ENCODE measurements around the gene CRB2.

CRB2 gene

GRCh38 chr9:123365287-123365880 lies 9.4 kb downstream of the CRB2 start:
- DNase-seq (ENCODE audit: low read depth): no peak

- DNase-seq (ENCODE audit: low read depth): no peak
Measured at GRCh38 chr9:123365881-123366528, 10.0 kb downstream of the CRB2 start.

GRCh38 chr9:123368023-123368422 lies 12.0 kb downstream of the CRB2 start:
- no peak for DNase-seq (ENCODE audit: low read depth)

- no peak for DNase-seq (ENCODE audit: low read depth)
Measured at GRCh38 chr9:123368536-123369153, 12.6 kb downstream of the CRB2 start.

GRCh38 chr9:123369296-123369695 lies 13.3 kb downstream of the CRB2 start:
- no peak for DNase-seq (ENCODE audit: low read depth)

GRCh38 chr9:123370108-123370507 lies 14.1 kb downstream of the CRB2 start:
- no peak for DNase-seq (ENCODE audit: low read depth)

GRCh38 chr9:123370526-123371227 lies 14.7 kb downstream of the CRB2 start:
- no peak for DNase-seq (ENCODE audit: low read depth)

- DNase-seq (ENCODE audit: low read depth): no peak
Measured at GRCh38 chr9:123371228-123371584, 15.2 kb downstream of the CRB2 start.

- DNase-seq (ENCODE audit: low read depth): no peak
Measured at GRCh38 chr9:123371805-123372590, 16.0 kb downstream of the CRB2 start.

GRCh38 chr9:123372766-123373446 lies 16.9 kb downstream of the CRB2 start:
- DNase-seq (ENCODE audit: low read depth): no peak

GRCh38 chr9:123373447-123373923 lies 17.5 kb downstream of the CRB2 start:
- DNase-seq (ENCODE audit: low read depth): no peak

GRCh38 chr9:123373946-123374345 lies 17.9 kb downstream of the CRB2 start:
- no peak for DNase-seq (ENCODE audit: low read depth)

- DNase-seq (ENCODE audit: low read depth): no peak
Measured at GRCh38 chr9:123375469-123376132, 19.6 kb downstream of the CRB2 start.

- DNase-seq (ENCODE audit: low read depth): no peak
Measured at GRCh38 chr9:123376218-123377071, 20.4 kb downstream of the CRB2 start.

- no peak for DNase-seq (ENCODE audit: low read depth)
Measured at GRCh38 chr9:123377211-123377971, 21.4 kb downstream of the CRB2 start.

- DNase-seq (ENCODE audit: low read depth): no peak
Measured at GRCh38 chr9:123378025-123378424, 22.0 kb downstream of the CRB2 start.

GRCh38 chr9:123378956-123379660 lies 23.1 kb downstream of the CRB2 start:
- no peak for DNase-seq (ENCODE audit: low read depth)

- no peak for DNase-seq (ENCODE audit: low read depth)
Measured at GRCh38 chr9:123380852-123381705, 25.1 kb downstream of the CRB2 start.

Data from stimulated activated CD8-positive, alpha-beta memory T cell treated with anti-CD3 and anti-CD28 coated beads, Interleukin-4, amount 100 ng/mL, for 24 hours (primary cell).